Upper lobe of left lung (tissue), 6 donors: ENCODE measurements around the gene ANO10. TPM values are rescaled to one million over a fixed set of nuclear protein-coding genes. Genes with fewer than 3 reads are reported as not detected.

Experiments used
- ATAC-seq, 2 donors: fragments of 200-7000 bp; cut with Tn5 transposase; one replicate each; pipeline ENCODE4 v1.9.1; 2022; ENCODE audit warnings: mild to moderate bottlenecking in 2 of 2, moderate library complexity in 2 of 2; ENCODE audit not compliant: low FRiP score in 2 of 2
- DNase-seq, 2 donors: peaks; one replicate each; pipeline ENCODE4 v3.0.0-alpha.2; 2019 to 2020
- H3K27ac ChIP-seq, 4 donors: fragments of 200-600 bp; sonication (generic); one replicate each; pipeline ENCODE4 v1.5.1; 2016 to 2019
- H3K27me3 ChIP-seq, 4 donors: fragments of 200-600 bp; sonication (generic); one replicate each; pipeline ENCODE4 v1.5.1; 2017 to 2019
- H3K36me3 ChIP-seq, 4 donors: fragments of 200-600 bp; sonication (generic); one replicate each; pipeline ENCODE4 v1.5.1; 2016 to 2019
- H3K4me1 ChIP-seq, 4 donors: fragments of 200-600 bp; sonication (generic); one replicate each; pipeline ENCODE4 v1.5.1; 2018 to 2019
- H3K4me3 ChIP-seq, 4 donors: fragments of 200-600 bp; sonication (generic); one replicate each; pipeline ENCODE4 v1.5.1; 2017 to 2019; ENCODE audit warnings: mild to moderate bottlenecking in 2 of 4, moderate library complexity in 1 of 4
- H3K9me3 ChIP-seq, 4 donors: fragments of 200-600 bp; sonication (generic); one replicate each; pipeline ENCODE4 v1.5.1; 2018 to 2019
- EP300 ChIP-seq, 4 donors: sonication (generic); formaldehyde crosslinking; IDR thresholded peaks; one replicate each; pipeline ENCODE4 v1.5.1; 2017; ENCODE audit warnings: antibody characterized with exemption in 4 of 4, control low read depth in 2 of 4
- POLR2A ChIP-seq, 4 donors: fragments of 450-650 bp; IDR thresholded peaks; one replicate each; pipeline ENCODE4 v1.5.1; 2016 to 2017; ENCODE audit warnings: antibody characterized with exemption in 4 of 4, mild to moderate bottlenecking in 2 of 4
- POLR2AphosphoS5 ChIP-seq, 2 donors: sonication (generic); formaldehyde crosslinking; IDR thresholded peaks; one replicate each; pipeline ENCODE4 v1.5.1; 2017; ENCODE audit warnings: antibody characterized with exemption in 2 of 2
- WGBS, 2 donors: methylation state at CpG; one replicate each; pipeline ENCODE4 v1.1.5; 2017 to 2018; 5-methylcytosine and 5-hydroxymethylcytosine counted together
- total RNA-seq, 6 donors: library from RNA; depleted of rRNA in 4 of 6; stranded (reverse); fragments of >200 nt in 4 of 6; gene quantifications; one replicate each; pipeline versions ENCODE4 v1.1.0 to v1.2.1, GENCODE V29; 2016 to 2021
- TF ChIP-seq, protein P1 (sequence below), 6 experiments: fragments of 450-650 bp in 4 of 6; fragments of 200-600 bp in 2 of 6; sonication (generic) in 2 of 6; IDR thresholded peaks; one replicate each; pipeline ENCODE4 v1.5.1; 2016 to 2019; ENCODE audit warnings: antibody characterized with exemption in 6 of 6
- donor health status: DM: no; HTN: no; CAD: no; lungs with moderate emphysema.
- donor health status: DM: no; HTN: yes; CAD: no; lungs with severe emphysema.

ANO10 gene
- total RNA-seq, 6 donors from 2014 or later = 12.9 to 27.2 (median 18.3) TPM

DNA sequence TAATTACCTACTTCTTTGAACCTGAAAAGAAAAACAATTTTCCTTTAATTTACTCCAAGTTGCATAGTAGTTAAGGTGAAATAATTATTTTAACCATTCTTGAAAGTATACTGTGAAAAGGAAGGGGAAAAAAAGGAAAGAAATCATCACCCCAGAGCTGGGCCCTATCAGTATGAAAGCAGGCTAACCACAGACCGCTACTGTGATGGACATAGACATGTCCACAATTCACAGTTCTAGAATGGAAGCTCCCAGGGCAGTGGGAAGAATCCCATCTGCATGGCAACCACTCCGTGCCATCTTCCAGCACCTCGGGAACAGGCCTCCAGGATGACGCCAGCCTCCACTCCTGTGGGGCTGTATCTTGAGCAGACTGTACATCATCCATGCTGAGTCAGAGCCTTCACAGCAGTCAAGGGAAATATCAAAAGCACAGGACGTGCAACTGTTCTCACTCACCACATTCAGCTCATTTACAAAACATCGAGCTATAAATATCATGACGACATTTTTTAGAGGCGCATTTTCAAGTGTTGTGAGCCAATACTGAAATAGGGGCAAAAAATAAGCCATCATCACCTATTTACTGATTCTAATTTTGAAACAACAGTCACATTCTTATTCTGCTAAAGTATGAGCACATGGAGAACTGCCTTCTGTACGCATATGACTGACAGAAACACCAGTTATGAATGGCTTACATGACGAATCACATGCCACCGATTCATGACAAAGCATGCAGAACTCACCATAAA is 215.7 kb downstream of the ANO10 start:
- DNase-seq (no peak), ATAC-seq (peak in 1 of 2 donors; percentile 44)
- 52 to 59% methylated on average over 11 of the region's 11 CpGs for WGBS, 2 donors
- H3K9me3 ChIP-seq = no peaks in the 10 kb centered on the region
- H3K4me1 ChIP-seq = no peaks in the 10 kb centered on the region
- TF ChIP-seq, protein P1, sequence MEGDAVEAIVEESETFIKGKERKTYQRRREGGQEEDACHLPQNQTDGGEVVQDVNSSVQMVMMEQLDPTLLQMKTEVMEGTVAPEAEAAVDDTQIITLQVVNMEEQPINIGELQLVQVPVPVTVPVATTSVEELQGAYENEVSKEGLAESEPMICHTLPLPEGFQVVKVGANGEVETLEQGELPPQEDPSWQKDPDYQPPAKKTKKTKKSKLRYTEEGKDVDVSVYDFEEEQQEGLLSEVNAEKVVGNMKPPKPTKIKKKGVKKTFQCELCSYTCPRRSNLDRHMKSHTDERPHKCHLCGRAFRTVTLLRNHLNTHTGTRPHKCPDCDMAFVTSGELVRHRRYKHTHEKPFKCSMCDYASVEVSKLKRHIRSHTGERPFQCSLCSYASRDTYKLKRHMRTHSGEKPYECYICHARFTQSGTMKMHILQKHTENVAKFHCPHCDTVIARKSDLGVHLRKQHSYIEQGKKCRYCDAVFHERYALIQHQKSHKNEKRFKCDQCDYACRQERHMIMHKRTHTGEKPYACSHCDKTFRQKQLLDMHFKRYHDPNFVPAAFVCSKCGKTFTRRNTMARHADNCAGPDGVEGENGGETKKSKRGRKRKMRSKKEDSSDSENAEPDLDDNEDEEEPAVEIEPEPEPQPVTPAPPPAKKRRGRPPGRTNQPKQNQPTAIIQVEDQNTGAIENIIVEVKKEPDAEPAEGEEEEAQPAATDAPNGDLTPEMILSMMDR (IDR thresholded peaks at IDR 0.05) = no peak
- TF ChIP-seq POLR2AphosphoS5 (IDR thresholded peaks at IDR 0.05) (peak in 1 of 2 donors; percentile 44), EP300 (IDR thresholded peaks at IDR 0.05) (peak in 1 of 4 donors; percentile 32)
- peak overlapping the region in 1 of 4 donors; percentile 23 for H3K27ac ChIP-seq
- H3K4me3 ChIP-seq = no peak overlapping the region
- H3K27me3 ChIP-seq = no peaks in the 10 kb centered on the region
- no peaks in the 10 kb centered on the region for H3K36me3 ChIP-seq

DNA sequence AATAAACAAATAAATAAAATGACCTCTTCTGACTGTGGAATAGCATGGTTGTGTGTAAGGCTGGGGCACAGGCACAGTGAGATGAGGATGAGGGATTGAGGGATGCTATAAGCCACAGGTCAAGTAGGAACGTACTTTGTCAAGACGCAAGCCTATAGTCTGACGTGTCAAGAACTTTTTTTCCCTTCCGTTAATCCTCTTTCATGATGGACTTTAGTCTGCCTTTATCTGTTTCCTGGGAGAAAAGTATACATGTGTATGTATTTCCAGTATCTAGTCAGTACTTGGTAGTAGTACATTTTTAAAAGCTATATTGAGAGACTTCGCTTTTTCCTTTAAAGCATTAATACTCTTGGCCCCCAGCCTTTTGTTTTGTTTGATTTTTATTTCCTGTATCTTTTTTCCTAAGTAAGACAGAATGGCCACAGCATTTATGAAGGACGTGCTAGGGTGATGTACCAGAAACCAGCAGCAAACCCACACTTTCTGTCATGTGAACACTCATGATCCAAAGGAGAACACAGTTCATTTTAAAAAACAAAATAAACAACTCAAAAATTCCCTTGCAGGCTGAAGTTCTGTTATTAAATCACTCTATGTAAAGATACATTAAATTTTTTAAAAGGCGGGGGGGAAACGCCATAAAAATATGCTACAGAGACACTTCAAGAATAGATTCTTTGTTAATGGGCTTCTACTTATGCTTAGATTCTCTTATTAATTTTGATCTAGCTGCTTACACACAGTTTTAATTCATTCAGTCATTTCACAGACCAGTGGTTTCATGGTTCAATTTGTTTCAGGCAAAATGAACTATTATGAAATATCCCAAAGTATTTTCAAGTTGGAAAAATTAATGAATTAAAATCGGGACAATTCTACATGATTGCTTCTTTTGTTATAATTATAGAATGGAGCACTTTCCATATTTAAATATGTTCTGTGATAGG is 220.8 kb downstream of the ANO10 start:
- Histone ChIP-seq H3K4me3 (no peak overlapping the region), H3K36me3 (no peaks in the 10 kb centered on the region)
- 79 to 86% methylated on average over 9 of the region's 9 CpGs for WGBS, 2 donors

DNA sequence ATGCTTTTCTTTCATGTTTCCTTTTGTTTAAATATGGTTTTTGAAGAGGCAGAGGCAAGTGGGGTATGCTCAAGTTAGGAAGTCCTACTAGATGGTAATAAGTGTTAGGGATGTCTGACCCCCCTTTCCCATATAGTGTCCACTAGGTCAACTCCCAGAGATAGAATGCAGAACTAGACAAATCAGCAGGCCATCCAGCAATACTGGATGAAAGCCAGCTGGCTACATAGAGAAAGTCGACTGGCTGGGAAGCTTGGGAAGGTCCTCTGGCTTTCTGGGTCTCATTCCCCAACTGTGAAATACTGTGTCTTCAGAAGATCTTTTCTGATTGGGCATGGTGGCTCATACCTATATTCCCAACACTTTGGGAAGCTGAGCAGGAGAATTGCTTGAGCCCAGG is 221.6 kb downstream of the ANO10 start:
- Histone ChIP-seq H3K27me3 (no peaks in the 10 kb centered on the region), H3K27ac (peak overlapping the region in 1 of 4 donors; percentile 49), H3K36me3 (no peaks in the 10 kb centered on the region), H3K4me3 (no peak overlapping the region), H3K4me1 (peaks cover 0 to 7% (median 0%) of the 10 kb centered on the region in 4 donors), H3K9me3 (no peaks in the 10 kb centered on the region)
- ATAC-seq = no peak
- no peak for DNase-seq
- WGBS, 2 donors = 60 to 80% methylated on average over 1 of the region's 1 CpG
- TF ChIP-seq EP300 (IDR thresholded peaks at IDR 0.05) (no peak), POLR2AphosphoS5 (IDR thresholded peaks at IDR 0.05) (no peak), POLR2A (IDR thresholded peaks at IDR 0.05) (no peak)
- TF ChIP-seq, protein P1 (IDR thresholded peaks at IDR 0.05) = no peak

More for the DNA sequence above, 220.8 kb downstream of the ANO10 start:
- no peaks in the 10 kb centered on the region for H3K27me3 ChIP-seq
- ATAC-seq = no peak
- H3K9me3 ChIP-seq = no peaks in the 10 kb centered on the region
- DNase-seq = no peak
- peaks cover 0 to 6% (median 0%) of the 10 kb centered on the region in 4 donors for H3K4me1 ChIP-seq
- no peak overlapping the region for H3K27ac ChIP-seq
- no peak for TF ChIP-seq POLR2AphosphoS5 (IDR thresholded peaks at IDR 0.05)
- no peak for TF ChIP-seq EP300 (IDR thresholded peaks at IDR 0.05)
- TF ChIP-seq, protein P1 (IDR thresholded peaks at IDR 0.05) = no peak
- TF ChIP-seq POLR2A (IDR thresholded peaks at IDR 0.05) = no peak

DNA sequence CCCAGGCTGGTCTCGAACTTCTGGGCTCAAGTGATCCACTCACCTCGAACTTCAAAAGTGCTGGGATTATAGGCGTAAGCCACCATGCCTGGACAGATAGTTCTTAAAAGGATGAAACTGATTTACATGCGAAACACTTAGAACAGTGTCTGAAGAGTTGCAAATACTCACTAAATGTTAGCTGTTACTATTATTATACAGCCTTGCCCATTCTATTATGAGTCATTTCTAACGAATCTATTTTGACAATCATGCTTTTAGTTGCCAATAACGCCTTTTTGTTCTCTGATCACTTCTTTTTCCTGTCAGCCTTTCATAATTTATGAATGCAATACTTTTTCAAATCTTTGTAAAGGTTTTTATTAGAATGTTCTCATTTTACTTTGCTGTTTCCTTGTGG is 222.8 kb downstream of the ANO10 start:
- no peak overlapping the region for H3K27ac ChIP-seq
- H3K36me3 ChIP-seq = no peaks in the 10 kb centered on the region
- ATAC-seq = no peak
- WGBS, 2 donors = 84 to 87% methylated on average over 6 of the region's 6 CpGs
- no peaks in the 10 kb centered on the region for H3K9me3 ChIP-seq
- H3K4me3 ChIP-seq = no peak overlapping the region
- DNase-seq = no peak
- H3K4me1 ChIP-seq = peaks cover 0 to 12% (median 6%) of the 10 kb centered on the region in 4 donors
- H3K27me3 ChIP-seq = no peaks in the 10 kb centered on the region
- no peak for TF ChIP-seq EP300 (IDR thresholded peaks at IDR 0.05)
- TF ChIP-seq, protein P1 (IDR thresholded peaks at IDR 0.05) = no peak
- TF ChIP-seq POLR2A (IDR thresholded peaks at IDR 0.05) = no peak
- no peak for TF ChIP-seq POLR2AphosphoS5 (IDR thresholded peaks at IDR 0.05)
